Right hindlimb (tissue), 1 donor: ENCODE data around the gene FCGR2B.
"Not testable (repeated sequence)": the region's sequence is repeated elsewhere in the genome, so short reads cannot be mapped to it uniquely, and the experiment has no call there.

Experiments used
- DNase-seq: peaks from one replicate; pipeline ENCODE4 v3.0.0-alpha.2; 2018

The FCGR2B gene

DNA sequence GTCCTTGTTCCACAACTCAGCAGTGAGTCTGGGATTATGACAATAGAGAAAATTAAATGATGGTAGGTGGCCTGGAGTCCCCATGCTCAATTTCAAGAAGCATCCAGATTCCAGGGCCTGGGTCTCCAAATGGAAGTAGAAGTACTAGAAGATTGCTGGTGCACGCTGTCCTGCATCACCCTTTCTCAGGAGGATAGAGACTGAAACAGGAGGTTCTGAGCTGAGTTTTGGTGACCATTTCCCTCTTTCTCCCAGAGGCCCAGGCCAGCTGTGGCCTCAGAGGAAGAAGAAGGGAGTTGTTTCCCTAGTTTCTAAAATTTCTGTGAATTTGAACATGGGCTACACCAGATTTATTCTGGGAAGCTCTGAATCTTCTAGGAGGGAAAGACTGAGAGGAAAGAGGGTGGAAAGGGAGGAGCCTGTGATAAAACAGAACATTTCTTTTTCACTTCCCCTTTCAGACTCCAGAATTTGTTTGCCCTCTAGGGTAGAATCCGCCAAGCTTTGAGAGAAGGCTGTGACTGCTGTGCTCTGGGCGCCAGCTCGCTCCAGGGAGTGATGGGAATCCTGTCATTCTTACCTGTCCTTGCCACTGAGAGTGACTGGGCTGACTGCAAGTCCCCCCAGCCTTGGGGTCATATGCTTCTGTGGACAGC is at the start of gene FCGR2B:
Gene FCGR2B, plus strand, starts transcription at position 460 of the 656 bp plus-strand sequence. Its CDS starts 99 bp downstream, at position 559.
- DNase-seq = not testable (repeated sequence)

DNA sequence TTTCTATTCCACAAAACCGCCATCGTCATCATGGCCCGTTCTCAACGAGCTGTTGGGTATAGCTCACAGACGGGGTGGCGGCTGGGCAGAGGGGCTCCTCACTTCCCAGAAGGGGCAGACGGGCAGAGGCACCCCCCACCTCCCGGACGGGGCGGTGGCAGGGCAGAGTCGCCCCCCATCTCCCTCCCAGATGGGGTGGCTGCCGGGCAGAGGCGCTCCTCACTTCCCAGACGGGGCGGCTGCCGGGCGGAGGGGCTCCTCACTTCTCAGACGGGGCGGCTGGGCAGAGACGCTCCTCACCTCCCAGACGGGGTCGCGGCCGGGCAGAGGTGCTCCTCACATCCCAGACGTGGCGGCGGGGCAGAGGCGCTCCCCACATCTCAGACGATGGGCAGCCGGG is 46.5 kb upstream of the FCGR2B start:
- DNase-seq = not testable (repeated sequence)

DNA sequence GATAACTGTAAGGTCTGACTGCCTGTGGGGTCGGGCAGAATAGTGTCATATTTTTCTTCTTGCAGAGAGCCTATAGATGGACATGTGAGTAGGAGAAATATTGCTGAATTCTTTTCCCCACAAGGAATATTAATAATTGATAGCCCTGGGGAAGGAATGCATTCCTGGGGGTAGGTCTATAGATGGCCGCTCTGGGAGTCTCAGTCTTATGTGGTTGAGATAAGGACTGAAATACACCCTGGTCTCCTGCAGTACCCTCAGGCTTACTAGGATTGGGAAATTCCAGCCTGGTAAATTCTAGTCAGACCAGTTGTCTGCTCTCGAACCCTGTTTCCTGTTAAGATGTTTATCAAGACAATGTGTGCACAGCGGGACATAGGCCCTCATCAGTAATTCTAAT is 44.4 kb upstream of the FCGR2B start:
- not testable (repeated sequence) for DNase-seq

DNA sequence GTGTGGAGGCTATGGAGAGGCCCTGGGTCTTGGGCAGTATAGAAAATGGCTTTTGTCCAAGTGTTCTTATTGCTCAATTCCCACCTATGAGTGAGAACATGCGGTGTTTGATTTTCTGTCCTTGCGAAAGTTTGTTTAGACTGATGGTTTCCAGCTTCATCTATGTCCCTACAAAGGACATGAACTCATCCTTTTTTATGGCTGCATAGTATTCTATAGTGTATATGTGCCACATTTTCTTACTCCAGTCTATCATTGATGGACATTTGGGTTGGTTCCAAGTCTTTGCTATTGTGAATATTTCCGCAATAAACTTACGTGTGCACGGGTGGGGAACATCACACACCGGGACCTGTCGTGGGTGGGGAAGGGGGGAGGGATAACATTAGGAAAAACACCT is 42.5 kb upstream of the FCGR2B start:
- DNase-seq = not testable (repeated sequence)

DNA sequence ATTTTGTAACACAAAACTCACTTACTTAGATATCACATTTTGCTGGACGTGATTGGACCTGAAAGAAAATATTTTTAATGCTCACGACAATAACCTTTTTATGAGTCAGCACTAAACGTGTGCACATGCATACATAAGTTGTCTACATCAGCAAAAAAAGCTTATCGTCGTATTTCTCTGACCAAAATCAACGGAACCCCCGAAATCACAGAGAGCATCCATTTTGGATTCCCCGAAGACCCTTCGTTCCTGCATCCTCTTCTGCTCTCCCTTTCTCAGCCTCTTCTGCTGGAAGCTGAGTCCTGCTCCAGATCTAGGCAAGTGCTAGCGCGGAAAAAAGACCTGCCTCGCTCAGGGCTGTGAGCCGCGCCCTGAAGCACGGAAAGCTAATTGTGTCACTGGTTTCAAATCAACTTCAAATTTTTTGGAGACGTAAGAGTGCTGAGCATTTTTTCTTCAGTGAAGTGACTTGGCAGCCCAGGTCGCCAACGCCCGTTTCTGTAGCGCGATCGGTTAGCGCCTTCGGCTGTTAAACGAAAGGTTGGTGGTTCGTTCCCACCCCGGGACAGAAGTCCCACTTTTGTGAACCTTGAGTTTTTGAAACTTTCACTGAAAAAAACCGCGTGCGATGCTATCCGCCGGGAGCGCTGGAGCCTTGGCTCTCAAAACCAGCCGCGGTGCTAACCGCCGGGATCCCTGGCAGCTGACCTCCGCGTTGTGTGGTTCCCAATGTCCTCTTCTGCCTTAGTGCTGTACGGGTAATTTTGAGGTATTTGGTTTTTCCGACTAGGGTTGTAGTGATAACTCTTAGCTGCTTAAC is 41.6 kb upstream of the FCGR2B start:
- peak; percentile 84 for DNase-seq

DNA sequence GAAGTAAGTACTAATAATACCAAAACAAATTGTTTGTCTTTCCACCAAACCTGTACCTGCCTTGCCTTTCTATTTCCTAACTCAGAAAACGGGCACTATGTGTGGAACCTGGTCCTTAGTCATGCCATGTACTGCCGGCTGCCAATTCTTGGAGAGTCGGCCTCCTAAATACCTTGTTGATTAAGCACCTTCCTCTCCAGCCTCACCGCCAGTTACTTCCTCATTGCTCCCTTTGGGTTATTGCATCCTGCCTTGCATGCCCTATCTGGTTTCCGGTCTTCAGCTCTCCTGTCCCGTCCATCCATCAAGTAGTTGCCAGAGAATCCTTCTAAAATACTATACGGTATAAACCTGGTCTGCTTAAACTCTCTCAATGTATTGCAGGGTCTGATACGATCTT is 40.9 kb upstream of the FCGR2B start:
- DNase-seq = not testable (repeated sequence)

DNA sequence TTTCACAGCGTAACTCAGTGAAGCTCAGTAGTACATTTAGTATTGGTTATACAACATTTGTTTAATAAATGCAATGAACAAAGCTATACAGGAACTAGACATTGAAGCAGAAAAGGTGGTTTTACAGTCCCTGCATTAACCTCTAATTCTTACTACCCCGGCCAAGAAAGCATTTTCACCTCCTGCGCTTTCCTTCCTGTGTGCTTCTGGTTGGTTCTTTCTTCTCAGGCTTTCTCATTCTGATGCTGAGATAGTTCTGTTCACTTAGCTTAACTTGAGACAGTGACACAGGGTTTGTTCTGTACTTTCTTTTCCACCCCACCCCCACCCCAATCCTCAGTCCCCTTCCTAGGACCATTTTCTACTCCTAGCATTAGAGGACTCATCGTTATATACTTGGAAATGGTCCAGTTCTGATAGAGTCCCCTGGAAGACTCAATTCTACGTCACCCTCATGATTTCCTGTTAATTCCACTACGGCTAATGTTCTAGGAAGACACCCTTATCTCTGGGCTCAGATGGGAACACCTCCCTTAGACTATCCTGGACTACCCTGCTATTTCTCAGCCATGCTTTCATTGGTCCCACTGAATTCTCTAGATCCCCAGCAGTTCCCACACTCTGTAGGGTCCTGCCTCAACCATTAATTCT is 39.4 kb upstream of the FCGR2B start:
- DNase-seq = not testable (repeated sequence)

DNA sequence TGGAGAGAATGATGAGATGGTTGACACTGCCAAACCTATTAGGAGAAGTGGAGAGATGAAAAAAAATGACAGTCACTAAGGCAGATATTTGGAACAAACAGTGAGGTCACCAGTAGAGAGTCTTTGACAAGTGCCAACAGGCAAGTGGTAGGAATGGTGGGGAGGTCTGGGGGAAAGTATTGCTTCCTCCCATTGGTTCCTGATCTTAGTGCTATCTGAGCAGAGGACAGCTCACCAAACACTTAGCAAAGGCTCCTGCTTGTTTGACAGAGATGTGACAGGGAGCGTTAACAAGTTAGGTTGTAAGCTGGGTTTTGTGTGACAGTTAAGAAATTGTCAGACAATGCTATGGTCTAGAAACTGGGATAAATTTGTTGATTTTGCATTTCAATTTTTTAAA is 38.3 kb upstream of the FCGR2B start:
- DNase-seq = not testable (repeated sequence)

DNA sequence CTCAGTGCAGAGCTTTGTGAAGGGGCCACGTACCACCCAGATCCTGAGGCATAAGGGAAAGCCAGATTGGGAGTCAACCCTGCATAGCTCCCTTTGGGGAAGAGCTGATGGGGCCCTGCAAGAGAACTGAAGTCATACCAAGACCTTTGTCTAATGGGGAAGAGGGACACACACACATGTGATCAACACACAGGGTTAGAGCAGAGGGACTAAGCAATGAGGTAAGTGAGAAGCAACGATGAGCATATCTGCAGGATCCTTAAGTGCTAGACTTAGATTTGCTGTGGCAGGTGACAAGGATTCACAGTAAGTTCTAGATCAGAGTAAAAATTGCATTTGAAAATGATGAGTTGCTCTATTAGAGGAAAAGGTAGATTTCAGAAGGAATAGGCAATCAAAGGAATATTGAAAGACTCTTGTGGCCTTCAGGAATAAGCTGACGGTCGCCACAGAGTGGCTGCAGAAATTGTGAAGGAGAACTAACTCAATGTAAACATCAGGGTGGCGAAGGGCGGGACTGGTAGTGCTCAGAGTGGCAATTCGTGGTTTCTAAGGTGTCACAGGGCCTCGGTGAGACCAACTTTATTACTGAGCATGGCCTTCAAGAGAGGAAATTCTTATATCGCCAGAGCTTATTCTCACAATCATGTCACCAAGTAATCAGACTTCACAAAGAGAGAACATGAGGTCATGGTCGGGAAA is 36.3 kb upstream of the FCGR2B start:
- DNase-seq = not testable (repeated sequence)

DNA sequence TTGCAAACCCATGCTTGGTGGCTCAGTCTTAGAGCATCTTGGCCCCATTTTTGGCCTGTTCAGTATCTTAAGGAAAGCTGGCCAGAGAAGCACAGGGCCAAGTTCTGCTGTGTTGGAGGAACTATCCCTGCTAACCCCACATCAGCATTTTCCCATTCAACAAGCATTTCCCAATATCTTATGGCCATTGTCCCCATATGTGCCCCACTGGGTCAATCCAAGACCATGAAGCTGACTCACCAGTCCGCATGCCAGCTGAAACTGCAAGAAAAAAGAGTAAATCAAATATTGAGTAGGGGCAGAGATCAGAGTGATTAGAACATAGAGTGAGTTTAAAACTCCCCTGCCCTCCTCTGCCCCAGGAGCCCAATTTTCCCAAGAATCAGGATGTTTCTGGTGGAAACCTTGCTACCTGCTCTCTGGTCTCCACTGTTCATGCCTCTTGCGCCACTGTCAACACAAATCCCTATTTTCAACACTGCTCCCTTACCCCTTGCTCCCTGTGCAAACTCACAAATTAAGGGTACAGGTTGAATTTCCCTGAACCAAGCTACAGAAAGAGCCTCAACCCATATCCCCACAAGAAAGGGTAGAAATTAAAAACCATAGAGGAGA is 32.7 kb upstream of the FCGR2B start:
- not testable (repeated sequence) for DNase-seq

DNA sequence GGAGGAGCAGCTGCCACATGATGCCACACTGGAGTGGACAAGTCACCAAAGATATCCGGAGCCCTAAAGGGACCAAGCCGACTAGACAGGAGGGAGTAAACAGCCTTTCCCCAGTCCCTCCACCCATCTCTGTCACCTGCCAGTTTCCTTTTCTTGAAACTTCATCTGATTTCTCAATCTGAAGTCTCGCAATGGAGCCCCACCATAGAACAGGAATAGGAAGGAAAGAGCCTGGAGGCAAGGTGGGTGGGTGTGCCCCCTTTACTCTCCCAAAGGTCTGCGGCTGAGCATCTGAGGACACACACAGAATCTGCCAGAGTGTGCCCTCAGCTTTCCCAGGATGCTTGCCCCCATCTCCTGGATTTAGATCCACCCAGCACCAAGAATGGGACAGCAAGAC is 31.9 kb upstream of the FCGR2B start, which contains the start of gene FCGR3B:
Gene FCGR3B, minus strand, starts transcription at position 101 of the 400 bp plus-strand sequence. Its CDS starts 82 bp downstream, at position 19.
- DNase-seq = no peak

DNA sequence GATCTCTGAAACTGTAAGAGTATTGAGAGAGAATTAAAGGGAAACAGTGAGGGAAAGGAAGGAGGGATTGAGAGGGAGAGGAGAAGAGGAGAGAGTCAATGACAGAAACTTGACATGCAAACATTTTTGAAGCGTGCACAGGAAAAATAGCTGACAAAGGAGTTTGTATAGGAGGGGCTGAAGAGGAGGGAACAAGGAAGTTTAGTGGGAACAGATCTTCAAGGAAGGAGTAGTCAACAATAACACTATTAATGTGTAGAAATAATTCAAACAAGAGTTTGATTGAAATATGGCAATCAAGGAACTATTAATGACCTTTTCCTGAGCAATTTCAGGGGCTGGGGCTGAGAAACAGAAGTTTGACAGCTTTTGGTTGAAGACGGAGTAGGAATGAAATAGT is 27.9 kb upstream of the FCGR2B start:
- DNase-seq = not testable (repeated sequence)

DNA sequence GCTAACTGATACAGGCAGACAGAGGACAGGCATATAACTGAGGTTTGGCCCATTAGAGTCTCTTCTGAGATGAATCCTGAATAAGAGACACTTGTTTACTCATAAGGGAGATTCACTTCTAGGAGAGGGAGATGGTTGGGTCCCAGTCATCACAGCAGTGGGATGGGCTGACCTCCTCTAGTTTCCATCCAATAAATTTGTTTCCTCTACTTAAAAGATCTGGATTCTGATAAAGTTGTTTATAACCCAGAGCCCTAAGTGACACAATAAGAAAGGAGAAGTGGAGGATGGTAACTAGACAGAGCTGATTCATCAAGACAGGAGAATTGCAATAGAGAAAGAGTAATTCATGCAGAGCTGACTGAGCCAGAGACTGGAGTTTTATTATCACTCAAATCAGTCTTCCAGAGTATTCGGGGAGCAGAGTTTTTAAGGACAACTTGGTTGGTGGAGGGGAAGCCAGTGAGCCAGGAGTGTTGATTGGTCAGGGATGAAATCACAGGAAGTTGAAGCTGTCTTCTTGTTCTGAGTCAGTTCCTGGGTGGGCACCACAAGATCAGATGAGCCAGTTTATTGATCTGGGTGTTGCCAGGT is 26.7 kb upstream of the FCGR2B start:
- not testable (repeated sequence) for DNase-seq

DNA sequence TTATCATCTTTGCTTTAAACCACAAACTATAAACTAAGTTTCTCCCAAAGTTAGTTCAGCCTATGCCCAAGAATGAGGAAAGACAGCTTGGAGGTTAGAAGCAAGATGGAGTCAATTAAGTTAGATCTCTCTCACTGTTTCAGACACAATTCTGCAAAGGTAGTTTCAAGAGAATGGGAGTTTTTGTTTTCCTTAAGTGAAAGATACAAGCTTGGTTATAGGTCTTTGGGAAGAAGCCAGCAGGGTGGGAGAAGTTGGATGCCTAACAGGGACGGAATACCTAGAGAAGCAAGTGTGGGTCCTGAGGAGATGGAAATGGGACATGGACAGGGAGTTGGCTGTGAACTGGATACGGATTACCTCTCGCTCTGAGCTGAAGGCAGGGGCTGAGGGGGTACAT is 26.0 kb upstream of the FCGR2B start:
- not testable (repeated sequence) for DNase-seq

DNA sequence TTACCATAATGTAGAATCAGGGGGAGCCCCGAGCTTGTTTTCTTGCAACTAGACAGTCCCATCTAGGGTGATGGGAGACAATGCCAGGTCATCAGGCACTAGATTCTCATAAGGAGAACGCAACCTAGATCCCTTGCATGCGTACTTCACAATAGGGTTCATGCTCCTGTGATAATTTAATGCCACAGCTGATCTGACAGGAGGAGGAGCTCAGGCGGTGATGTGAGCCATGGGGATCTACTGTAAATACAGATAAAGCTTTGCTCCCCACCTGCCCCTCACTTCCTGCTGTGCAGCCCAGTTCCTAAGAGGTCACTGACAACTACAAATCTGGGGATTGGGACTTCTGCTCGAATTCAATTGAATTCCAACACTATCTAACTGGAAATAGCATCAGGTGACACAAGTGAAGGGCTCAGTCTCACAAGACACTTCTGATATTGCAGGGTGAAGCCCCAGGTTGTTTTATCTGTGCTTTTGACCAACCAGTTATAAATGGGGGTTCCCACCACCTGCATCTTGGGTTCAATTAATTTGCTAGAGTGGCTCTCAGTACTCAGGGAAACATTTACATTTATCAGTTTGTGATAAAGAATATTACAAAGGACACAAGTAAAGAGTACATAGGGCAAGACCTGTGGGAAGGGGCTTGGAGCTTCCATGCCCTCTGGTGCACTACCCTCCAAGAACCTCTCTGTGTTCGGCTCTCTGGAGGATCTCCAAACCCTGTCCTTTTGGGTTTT is 24.5 kb upstream of the FCGR2B start:
- DNase-seq = not testable (repeated sequence)

DNA sequence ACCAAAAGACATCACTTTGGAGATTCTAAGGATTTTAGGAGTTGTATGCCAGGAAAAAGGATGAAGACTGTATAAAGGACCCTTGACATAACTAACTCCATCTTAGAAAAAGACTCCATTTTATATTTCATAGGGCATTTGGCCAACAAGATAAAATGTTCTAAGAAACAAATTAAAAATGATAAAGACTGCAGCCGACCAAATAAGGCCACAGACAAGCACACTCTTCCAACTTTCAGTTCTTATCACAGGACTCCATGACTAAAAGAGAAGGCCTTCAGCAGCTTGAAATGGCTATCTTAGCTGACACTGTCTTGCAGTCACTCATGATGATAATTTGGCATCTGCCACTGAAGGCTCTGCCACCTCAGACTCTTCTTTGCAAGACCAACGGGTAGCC is 23.7 kb upstream of the FCGR2B start:
- not testable (repeated sequence) for DNase-seq

DNA sequence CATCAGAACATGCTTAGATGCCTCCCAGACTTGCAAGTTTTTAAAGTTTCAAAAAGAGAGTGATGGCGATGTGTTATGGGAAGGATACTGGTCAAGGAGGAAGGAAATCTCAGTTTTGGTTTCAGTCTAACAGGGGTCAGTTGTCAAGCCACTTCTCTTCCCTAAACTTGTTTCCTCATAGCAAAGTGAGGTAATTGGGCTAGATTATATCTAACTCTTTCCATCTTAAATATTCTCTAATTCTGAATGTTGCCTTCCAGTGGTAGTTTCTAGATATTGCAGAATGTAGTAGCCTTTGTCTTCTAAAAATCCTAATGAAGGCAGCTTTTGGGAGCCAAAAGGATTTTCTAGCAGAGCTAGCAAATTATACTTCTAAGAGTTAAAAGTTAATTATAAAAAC is 20.2 kb upstream of the FCGR2B start:
- not testable (repeated sequence) for DNase-seq

DNA sequence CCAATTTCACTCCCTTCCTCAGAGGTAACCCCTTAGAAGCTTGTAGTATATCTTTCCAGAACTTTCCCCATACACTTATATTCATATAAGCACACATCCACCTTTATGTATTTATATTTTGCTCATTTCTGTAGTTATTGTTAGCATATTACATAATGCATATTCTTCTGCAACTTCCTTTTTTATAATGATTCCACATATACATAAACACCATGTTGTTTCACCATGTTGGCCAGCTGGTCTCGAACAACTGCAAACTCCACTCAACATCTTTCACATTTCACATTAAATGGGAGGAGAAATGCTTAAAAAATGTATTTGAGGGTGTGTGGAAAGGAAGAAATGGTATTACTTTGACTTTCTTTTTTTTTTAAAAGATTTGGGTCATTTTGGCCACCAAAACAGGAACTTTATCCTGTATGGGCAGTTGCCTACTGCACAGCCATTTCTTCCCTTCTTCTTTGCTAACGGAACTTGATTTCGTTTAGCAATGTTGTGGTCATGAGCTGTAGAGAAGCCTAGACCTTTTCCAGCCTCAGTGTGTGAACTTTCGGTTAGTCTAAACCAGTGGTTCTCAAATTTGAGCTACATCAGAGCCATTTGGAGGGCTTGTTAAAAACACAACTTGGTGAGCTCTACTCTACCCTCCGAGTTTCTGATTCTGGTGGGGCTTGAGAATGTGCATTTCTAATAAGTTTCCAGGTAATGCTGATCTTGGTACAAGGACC is 19.3 kb upstream of the FCGR2B start:
- DNase-seq = not testable (repeated sequence)

DNA sequence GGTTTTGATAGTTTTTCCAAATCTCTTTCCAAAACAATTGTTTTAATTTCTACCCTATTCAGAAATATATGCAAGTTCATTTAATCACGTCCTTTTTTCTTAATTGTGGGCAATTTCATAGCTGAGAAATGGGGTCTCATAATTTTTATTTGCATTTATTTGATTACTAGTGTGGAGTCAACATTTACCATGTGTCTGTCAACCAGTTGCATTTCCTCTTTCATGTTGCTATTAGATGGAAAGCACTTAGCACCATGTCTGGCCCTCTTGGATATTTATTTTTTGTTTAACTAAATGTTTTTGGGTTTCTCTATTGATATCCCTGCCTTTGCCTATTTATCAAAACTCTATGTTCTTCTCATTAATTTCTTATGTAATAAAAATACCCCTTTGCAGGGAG is 18.1 kb upstream of the FCGR2B start:
- DNase-seq = not testable (repeated sequence)
